VCaP (cell line): ENCODE results near the gene FOXL2.

Experiments
- H3K27ac ChIP-seq: fragments of 450-650 bp; 2 replicates; pipeline ENCODE4 v1.5.1; 2017
- TF ChIP-seq, protein P1 (sequence below): fragments of 450-650 bp; conservative IDR thresholded peaks from 2 replicates; pipeline ENCODE4 v1.5.1; 2017; ENCODE audit warnings: mild to moderate bottlenecking, moderate library complexity

FOXL2 gene

DNA sequence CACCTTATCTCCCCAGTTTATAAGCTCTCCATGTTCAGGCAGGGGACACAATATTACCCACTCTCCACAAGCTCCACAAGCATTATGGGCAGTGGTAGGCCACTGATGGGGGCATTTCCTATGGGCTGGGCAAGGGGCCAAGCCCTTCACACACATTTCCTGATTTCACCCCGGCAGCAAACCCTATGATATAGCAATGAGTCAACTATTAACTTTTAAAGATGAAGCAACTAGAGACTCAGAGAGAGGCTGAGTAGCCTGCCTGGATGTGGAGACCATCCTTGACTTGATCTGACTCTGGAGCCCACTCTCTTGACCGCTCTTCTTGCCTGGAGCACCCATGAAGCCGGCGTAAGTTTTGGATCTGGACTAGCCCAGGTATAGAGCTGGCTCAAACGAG is 27.5 kb upstream of the FOXL2 start:
- no peak overlapping the region for H3K27ac ChIP-seq
- TF ChIP-seq, protein P1, sequence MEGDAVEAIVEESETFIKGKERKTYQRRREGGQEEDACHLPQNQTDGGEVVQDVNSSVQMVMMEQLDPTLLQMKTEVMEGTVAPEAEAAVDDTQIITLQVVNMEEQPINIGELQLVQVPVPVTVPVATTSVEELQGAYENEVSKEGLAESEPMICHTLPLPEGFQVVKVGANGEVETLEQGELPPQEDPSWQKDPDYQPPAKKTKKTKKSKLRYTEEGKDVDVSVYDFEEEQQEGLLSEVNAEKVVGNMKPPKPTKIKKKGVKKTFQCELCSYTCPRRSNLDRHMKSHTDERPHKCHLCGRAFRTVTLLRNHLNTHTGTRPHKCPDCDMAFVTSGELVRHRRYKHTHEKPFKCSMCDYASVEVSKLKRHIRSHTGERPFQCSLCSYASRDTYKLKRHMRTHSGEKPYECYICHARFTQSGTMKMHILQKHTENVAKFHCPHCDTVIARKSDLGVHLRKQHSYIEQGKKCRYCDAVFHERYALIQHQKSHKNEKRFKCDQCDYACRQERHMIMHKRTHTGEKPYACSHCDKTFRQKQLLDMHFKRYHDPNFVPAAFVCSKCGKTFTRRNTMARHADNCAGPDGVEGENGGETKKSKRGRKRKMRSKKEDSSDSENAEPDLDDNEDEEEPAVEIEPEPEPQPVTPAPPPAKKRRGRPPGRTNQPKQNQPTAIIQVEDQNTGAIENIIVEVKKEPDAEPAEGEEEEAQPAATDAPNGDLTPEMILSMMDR: no peak

DNA sequence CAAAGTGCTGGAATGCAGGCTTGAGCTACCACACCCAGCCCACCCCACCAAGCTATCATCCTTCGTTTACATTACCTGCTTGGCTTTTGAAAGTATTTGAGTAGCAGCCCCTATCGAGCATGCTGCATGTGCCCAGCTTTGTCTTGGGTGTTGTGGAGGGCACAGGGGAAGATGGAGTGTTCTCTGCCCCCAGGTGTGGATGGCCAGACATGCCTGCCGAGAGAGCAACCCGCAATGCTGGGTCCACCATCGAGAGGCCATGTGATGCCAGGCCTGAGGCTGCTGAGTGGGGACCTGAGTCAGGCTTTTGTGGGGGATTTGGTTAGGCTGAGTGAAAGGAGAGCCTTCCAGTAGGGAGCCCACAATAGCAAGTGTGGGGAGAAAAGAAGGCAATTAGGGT is 26.0 kb upstream of the FOXL2 start:
- TF ChIP-seq, protein P1: no peak
- H3K27ac ChIP-seq: no peak overlapping the region

DNA sequence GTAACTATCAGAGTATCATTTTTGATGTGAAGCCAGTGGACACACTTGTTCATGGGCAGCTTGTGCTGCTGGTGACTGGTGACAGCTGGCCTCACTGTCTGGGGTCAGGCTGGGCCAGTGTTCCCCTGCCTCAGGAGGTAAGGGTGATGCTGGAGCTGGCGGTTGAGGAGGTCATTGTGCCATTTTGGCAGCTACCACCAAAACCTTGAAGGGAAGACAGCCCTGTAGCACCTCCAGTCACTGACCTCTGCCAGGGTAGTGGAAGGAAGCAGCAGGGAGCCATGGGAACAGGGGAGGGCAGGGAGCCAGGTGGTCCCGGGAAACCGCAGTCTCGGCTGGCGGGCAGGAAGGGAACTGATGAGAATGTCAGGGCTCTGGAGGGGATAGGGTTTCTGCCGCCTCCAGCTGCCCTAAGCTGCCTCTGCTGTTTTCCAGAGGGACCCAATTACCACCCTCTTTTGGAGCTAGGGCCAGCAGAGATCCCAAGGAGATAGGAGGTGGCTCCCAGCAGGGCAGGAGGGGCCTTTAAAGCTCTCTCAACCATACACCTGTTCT is 24.9 kb upstream of the FOXL2 start:
- H3K27ac ChIP-seq: no peak overlapping the region
- TF ChIP-seq, protein P1: no peak

DNA sequence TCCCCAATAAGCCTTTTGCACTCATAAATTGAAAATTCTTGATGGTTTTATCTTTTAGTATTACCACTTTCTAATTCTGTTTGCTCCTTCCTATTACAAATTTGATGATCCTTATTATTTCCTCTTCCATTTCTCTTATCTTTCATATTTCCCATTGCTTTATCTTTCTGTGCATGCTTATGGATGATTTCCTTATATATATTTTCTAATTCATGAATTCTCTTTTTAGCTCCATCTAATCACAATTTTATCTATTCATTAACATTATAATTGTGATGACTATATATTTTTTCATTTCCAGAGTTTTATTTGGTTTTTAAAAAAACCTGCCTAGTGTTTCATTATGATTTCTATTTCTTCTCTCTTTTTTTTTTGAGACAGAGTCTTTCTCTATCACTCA is 18.0 kb upstream of the FOXL2 start:
- no peak overlapping the region for H3K27ac ChIP-seq
- TF ChIP-seq, protein P1: no peak

DNA sequence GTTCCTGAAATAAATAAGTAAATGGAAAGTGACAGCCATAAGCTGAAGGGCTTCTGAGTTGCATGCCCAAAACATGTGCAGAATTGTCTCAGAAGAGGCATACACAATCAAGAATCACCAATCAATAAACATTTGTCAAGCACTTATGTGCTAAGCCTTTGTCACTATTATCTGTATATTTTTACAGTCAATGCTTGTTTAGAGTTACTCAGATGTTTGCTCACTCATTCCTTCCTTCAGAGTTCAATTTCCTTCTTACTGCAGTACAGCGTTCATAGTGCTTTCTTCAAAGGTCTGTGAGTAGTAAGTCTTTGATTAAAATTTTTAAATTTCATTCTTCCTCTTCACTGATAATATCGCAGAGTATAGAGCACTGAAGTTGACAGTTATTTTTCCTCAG is 17.3 kb upstream of the FOXL2 start:
- TF ChIP-seq, protein P1: no peak
- H3K27ac ChIP-seq: no peak overlapping the region

DNA sequence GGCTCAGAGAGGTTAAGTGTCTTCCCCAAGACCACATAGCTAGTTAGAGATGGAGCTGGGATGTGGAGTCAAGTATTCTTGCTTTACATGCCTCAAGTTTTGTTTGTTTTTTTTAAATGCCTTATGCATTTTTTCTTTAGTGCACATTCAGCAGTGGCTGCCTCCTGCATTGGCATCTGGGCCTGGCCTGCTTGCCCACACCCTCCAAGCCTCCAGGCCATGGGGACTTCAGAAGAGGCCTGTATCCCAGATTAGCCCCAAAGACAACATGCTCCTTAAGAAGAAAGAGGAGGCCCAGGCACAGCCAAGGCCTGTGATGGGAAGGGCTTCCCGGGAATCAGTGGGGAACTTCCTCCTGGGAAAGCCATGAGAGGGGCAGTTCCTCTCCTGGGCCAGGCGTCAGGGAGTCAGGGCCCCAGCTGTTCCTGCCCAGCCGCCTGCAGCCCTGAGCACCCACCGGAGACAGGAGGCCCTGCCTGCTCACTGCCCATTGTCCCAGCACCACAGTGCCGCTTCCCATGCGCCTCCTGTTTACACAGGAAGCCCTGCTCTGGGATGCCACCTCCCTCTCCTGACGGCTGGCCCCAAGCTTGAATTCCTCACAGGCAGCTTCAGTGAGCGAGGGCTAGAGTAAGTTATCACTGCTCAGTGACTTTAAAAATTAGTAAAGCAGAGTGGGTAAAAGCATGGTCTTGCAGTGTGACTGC is 16.1 kb upstream of the FOXL2 start:
- TF ChIP-seq, protein P1: no peak
- no peak overlapping the region for H3K27ac ChIP-seq

DNA sequence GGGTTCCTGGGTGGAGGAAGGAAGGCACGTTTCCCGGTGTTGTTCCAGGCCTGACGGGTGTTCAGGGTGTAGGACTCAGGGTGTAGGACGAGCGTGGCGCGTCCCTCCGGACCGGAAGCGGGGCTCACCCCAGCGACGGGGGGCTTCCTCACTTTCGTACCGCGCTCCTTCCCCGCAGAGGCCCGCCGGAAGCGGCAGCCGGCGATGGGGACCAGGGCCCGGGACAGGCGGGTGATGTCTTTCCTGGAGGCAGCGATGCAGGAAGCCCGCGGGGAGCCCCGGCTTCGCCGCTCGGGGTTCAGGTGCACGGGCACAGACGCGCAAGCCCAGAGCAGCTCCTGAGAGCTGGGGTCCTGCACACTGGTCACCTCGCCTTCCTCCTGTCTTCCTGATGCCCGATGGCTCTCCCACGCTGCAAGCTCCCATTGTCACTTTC is 13.5 kb upstream of the FOXL2 start:
- H3K27ac ChIP-seq: no peak overlapping the region
- TF ChIP-seq, protein P1: no peak
